NB4 (cell line): ENCODE data around the gene GJA1.

Experiments
- MYC ChIP-seq: IDR thresholded peaks from 2 replicates; pipeline ENCODE4 v1.6.1; 2011; ENCODE audit warnings: low read depth, low read length
- POLR2A ChIP-seq: IDR thresholded peaks from 2 replicates; pipeline ENCODE4 v1.6.1; 2011; ENCODE audit warnings: mild to moderate bottlenecking; ENCODE audit not compliant: insufficient read length; ENCODE audit errors: extremely low read depth
- TF ChIP-seq, protein P1 (sequence below): IDR thresholded peaks from one replicate; pipeline ENCODE4 v1.5.1; 2012; ENCODE audit warnings: low read depth, low read length

DNA sequence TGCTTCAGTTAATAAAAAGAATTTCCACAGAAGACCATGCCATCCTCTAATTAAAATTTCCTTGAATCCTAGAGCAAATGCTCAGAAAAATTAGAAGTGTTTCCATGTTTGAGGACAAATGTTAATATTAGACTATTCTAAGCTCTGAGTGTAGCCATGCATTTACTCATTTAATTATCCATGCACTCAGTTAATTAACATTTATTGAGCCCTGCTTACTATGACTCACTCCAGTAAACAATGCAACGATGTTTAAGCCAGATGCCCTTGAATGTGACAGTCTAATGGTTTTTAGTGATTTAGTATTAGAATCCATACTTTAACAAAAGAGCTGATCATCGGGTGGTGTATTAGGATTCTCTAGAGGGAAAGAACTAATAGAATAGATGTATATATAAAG, 37.3 kb upstream of the GJA1 start:
- TF ChIP-seq, protein P1, sequence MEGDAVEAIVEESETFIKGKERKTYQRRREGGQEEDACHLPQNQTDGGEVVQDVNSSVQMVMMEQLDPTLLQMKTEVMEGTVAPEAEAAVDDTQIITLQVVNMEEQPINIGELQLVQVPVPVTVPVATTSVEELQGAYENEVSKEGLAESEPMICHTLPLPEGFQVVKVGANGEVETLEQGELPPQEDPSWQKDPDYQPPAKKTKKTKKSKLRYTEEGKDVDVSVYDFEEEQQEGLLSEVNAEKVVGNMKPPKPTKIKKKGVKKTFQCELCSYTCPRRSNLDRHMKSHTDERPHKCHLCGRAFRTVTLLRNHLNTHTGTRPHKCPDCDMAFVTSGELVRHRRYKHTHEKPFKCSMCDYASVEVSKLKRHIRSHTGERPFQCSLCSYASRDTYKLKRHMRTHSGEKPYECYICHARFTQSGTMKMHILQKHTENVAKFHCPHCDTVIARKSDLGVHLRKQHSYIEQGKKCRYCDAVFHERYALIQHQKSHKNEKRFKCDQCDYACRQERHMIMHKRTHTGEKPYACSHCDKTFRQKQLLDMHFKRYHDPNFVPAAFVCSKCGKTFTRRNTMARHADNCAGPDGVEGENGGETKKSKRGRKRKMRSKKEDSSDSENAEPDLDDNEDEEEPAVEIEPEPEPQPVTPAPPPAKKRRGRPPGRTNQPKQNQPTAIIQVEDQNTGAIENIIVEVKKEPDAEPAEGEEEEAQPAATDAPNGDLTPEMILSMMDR, result no peak
- TF ChIP-seq MYC, result no peak
- no peak for TF ChIP-seq POLR2A
